Measurements from ENCODE around the gene TECR.

GRCh38 chr19:14496029-14496833, 33.2 kb upstream of the TECR start, which contains the start of gene GIPC1:
- no peak for TF ChIP-seq CTCF (IDR thresholded peaks at IDR 0.05; ENCODE audit: insufficient read depth, low read depth, low read length)
- no peak for TF ChIP-seq EZH2 (IDR thresholded peaks at IDR 0.05; ENCODE audit: insufficient read depth, low read length)
